Measurements from ENCODE around the gene COBL.

DNA sequence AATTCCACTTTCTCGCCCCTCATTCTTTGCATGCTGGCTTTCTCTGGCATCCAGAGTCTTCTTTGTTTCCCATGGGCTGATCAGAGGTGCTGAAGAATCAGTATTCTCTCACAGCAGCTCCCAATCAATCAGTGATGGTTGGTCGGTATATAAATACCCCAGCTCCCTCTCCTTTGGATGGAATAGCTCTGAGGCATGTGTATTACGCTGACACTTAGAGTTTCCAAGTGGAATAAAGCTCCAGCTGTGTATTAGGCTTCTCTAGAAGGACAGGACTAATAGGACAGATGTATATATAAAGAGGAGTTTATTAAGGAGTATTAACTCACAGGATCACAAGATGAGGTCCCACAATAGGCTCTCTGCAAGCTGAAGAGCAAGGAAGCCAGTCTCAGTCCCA is 315.7 kb downstream of the COBL start:
- TF ChIP-seq, protein P1, sequence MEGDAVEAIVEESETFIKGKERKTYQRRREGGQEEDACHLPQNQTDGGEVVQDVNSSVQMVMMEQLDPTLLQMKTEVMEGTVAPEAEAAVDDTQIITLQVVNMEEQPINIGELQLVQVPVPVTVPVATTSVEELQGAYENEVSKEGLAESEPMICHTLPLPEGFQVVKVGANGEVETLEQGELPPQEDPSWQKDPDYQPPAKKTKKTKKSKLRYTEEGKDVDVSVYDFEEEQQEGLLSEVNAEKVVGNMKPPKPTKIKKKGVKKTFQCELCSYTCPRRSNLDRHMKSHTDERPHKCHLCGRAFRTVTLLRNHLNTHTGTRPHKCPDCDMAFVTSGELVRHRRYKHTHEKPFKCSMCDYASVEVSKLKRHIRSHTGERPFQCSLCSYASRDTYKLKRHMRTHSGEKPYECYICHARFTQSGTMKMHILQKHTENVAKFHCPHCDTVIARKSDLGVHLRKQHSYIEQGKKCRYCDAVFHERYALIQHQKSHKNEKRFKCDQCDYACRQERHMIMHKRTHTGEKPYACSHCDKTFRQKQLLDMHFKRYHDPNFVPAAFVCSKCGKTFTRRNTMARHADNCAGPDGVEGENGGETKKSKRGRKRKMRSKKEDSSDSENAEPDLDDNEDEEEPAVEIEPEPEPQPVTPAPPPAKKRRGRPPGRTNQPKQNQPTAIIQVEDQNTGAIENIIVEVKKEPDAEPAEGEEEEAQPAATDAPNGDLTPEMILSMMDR (IDR thresholded peaks at IDR 0.05) = no peak
- TF ChIP-seq POLR2A (IDR thresholded peaks at IDR 0.05) (no peak), POLR2AphosphoS5 (IDR thresholded peaks at IDR 0.05) (no peak)

Data from prostate gland (tissue), 2 donors.